WERI-Rb-1 (cell line): Measurements from ENCODE around the gene P2RY2.

Experiments
- DNase-seq: peaks from one replicate; pipeline ENCODE4 v3.0.0-alpha.2; 2020
- H3K27ac ChIP-seq: fragments of 250-450 bp; sonication (Bioruptor Pico); 2 replicates; pipeline ENCODE4 v1.5.1; 2020; ENCODE audit warnings: mild to moderate bottlenecking, moderate library complexity
- H3K27me3 ChIP-seq: fragments of 250-450 bp; sonication (Bioruptor Pico); 2 replicates; pipeline ENCODE4 v1.5.1; 2021; ENCODE audit warnings: mild to moderate bottlenecking, low read depth, moderate library complexity; ENCODE audit not compliant: insufficient read depth, severe bottlenecking
- H3K36me3 ChIP-seq: fragments of 250-450 bp; sonication (Bioruptor Pico); 2 replicates; pipeline ENCODE4 v1.5.1; 2020; ENCODE audit warnings: mild to moderate bottlenecking, moderate library complexity
- H3K4me3 ChIP-seq: 2 replicates; pipeline ENCODE4 v1.5.1; 2011; ENCODE audit warnings: low read depth, mild to moderate bottlenecking, control low read depth, low read length
- H3K9me3 ChIP-seq: fragments of 250-450 bp; sonication (Bioruptor Pico); 2 replicates; pipeline ENCODE4 v1.5.1; 2021; ENCODE audit warnings: mild to moderate bottlenecking, moderate library complexity; ENCODE audit not compliant: severe bottlenecking
- TF ChIP-seq, protein P1 (sequence below): IDR thresholded peaks from 2 replicates; pipeline ENCODE4 v1.5.1; 2011; ENCODE audit warnings: low read depth, mild to moderate bottlenecking, control low read depth, inconsistent platforms, low read length

Gene P2RY2

GRCh38 chr11:73217810-73218105, 323 bp upstream of the P2RY2 start:
- H3K27ac ChIP-seq: no peak overlapping the region
- DNase-seq: no peak
- no peak overlapping the region for H3K4me3 ChIP-seq

DNA sequence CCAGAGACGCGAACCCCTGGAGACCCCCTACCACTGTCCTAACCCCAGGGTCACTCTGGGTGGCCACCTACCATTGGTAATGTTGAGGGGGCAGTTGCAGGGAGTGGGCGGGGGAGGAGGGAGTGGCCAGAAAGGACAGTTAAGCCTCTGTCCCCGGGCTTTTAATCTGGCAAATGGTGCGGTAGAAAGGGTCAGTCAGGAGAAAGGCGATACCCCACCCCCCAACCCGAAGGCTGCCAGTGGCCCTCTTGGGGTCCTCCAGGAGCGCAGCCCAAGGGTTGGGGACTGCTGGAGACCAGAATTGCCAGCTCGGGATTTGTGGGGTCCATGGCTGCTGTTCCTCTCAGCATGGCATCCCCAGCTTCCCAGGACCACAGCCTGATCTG, 742 bp downstream of the P2RY2 start:
- TF ChIP-seq, protein P1, sequence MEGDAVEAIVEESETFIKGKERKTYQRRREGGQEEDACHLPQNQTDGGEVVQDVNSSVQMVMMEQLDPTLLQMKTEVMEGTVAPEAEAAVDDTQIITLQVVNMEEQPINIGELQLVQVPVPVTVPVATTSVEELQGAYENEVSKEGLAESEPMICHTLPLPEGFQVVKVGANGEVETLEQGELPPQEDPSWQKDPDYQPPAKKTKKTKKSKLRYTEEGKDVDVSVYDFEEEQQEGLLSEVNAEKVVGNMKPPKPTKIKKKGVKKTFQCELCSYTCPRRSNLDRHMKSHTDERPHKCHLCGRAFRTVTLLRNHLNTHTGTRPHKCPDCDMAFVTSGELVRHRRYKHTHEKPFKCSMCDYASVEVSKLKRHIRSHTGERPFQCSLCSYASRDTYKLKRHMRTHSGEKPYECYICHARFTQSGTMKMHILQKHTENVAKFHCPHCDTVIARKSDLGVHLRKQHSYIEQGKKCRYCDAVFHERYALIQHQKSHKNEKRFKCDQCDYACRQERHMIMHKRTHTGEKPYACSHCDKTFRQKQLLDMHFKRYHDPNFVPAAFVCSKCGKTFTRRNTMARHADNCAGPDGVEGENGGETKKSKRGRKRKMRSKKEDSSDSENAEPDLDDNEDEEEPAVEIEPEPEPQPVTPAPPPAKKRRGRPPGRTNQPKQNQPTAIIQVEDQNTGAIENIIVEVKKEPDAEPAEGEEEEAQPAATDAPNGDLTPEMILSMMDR: no peak

More at GRCh38 chr11:73217810-73218105, 323 bp upstream of the P2RY2 start:
- TF ChIP-seq, protein P1: no peak
- H3K27me3 ChIP-seq: no peaks in the 10 kb centered on the region
- no peaks in the 10 kb centered on the region for H3K9me3 ChIP-seq
- H3K36me3 ChIP-seq: no peaks in the 10 kb centered on the region

GRCh38 chr11:73219396-73220285, 1.6 kb downstream of the P2RY2 start:
- H3K27ac ChIP-seq: no peak overlapping the region
- no peaks in the 10 kb centered on the region for H3K36me3 ChIP-seq
- H3K27me3 ChIP-seq: no peaks in the 10 kb centered on the region
- H3K9me3 ChIP-seq: no peaks in the 10 kb centered on the region
- no peak overlapping the region for H3K4me3 ChIP-seq
- TF ChIP-seq, protein P1: no peak
- DNase-seq: no peak

More for the DNA sequence above, 742 bp downstream of the P2RY2 start:
- H3K27ac ChIP-seq: no peak overlapping the region
- no peaks in the 10 kb centered on the region for H3K9me3 ChIP-seq
- no peaks in the 10 kb centered on the region for H3K27me3 ChIP-seq
- no peak for DNase-seq
- H3K4me3 ChIP-seq: no peak overlapping the region
- no peaks in the 10 kb centered on the region for H3K36me3 ChIP-seq

DNA sequence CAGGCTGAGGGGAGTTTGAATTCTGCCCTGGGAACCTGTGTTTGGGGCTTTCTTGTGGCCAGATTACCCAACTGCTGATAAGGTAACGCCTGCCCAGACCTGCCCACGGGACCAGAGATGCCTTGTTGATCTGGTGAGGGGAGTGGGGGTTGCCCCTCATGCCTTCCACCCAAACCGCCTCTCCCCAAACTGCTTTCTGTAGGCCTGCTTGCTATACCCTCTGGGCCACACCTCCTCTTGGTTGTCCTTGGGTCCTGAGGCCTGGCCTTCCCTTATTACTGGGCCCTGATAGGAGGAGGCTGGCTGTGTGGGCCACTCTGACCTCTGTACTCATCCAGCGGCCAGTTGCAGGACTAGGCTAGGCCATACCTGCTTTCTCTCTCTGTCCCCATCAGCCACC, 3.4 kb downstream of the P2RY2 start:
- no peak for DNase-seq
- no peak overlapping the region for H3K4me3 ChIP-seq
- H3K9me3 ChIP-seq: no peaks in the 10 kb centered on the region
- TF ChIP-seq, protein P1: no peak
- no peak overlapping the region for H3K27ac ChIP-seq
- H3K27me3 ChIP-seq: no peaks in the 10 kb centered on the region
- no peaks in the 10 kb centered on the region for H3K36me3 ChIP-seq

GRCh38 chr11:73221996-73222395, 3.9 kb downstream of the P2RY2 start:
- Histone ChIP-seq H3K9me3 (no peaks in the 10 kb centered on the region), H3K27ac (no peak overlapping the region), H3K4me3 (no peak overlapping the region), H3K36me3 (no peaks in the 10 kb centered on the region), H3K27me3 (no peaks in the 10 kb centered on the region)
- TF ChIP-seq, protein P1: no peak
- no peak for DNase-seq
